GM19238 (cell line): Measurements from ENCODE around the gene TMEM184A.

Experiments
- DNase-seq: peaks from one replicate; pipeline ENCODE4 v3.0.0; 2011; ENCODE audit warnings: low spot score; ENCODE audit not compliant: insufficient read length

TMEM184A gene

DNA sequence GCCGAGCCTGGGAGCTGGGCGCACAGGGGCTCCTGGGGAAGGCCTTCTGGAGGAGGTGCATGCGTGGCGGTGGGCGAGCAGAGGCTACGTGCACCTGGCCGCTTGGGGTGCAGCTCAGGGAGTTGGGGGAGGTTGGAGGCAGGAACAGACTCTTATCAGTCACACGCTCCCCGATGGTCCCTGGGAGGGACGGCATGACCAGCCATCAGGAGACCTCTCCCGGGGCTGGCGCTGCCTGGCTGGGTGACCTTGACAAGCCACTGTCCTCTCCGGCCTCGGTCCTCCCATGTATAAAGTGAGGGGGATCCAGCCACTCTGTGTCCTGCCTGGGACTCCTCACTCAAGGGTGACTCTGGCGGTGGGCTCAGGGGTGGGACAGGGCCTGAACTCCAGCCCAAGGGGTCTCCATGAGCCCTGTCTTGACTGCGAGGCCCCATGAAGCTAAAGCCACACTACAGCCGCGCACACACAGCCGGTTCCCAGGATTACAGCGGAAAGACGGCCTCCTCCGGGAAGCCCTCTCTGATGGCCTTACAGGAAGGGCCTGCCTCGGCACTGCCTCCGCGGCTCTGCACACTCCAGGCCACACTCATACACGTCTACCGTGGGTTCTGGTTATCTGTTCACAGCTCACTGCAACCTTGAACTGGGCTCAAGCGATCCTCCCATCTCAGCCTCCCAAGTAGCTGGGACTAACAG, 2.3 kb downstream of the TMEM184A start:
- no peak for DNase-seq

DNA sequence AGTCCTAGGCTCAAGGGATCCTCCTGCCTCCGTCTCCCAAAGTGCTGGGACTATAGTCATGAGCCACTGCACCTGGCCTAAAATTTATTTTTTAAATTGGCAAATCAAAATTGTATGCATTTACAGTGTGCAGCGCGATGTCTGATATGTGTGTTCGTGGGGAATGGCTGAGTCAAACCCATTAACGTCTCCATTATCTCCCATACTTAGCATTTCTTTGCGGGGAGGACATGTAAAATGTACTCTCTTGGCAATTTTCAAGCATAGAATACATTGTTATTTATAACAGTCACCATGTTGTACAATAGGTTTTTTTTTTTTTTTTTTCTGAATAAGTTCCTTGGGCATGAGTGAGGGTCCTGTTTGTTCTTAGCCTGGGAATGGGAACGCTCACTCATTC, 3.8 kb downstream of the TMEM184A start:
- no peak for DNase-seq

- DNase-seq = no peak
Measured at GRCh38 chr7:1550846-1551155, 5.2 kb downstream of the TMEM184A start.

- no peak for DNase-seq
Measured at GRCh38 chr7:1550005-1550845, 5.8 kb downstream of the TMEM184A start.

- no peak for DNase-seq
Measured at GRCh38 chr7:1549357-1550004, 6.5 kb downstream of the TMEM184A start.

DNA sequence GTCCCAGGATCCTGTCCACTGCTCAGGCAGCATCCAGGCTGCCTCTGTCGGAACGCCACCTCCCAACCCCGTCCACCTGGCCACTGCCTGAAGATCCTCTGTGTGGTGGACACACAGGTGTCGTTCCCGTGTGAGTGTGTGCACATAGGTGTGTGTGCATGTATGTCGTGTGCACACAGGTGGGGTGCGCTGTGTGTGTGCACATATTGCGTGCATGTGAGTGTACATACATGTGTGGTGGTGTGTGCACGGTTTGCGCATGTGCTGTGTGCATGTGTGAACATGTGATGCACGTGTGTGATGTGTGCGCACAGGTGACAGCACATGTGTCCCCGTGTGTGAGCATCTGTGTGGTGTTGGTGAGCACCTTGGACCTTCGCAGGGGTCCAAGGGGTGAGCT, 7.1 kb downstream of the TMEM184A start:
- no peak for DNase-seq

DNA sequence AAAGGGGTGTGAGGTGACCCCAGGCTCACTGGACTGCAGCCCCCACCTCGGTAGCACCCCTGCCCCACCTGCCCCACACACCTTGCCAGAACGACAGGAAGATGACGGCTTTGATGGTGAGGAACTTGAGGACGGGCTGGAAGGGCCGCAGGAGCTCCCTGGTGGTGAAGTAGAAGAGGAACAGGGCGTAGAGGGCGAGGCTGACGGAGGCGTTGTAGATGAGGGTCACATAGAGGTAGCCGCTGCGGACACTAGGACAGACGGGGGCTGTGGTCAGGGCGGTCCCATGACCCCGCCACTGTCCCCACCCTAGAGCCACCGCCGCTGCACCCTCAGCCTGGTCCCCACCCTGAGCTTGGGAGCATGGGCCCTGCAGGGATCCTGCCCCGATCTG, 7.6 kb downstream of the TMEM184A start:
- no peak for DNase-seq

- DNase-seq = no peak
Measured at GRCh38 chr7:1547777-1548437, 8.1 kb downstream of the TMEM184A start.

GRCh38 chr7:1546909-1547776, 8.9 kb downstream of the TMEM184A start:
- DNase-seq = no peak

DNA sequence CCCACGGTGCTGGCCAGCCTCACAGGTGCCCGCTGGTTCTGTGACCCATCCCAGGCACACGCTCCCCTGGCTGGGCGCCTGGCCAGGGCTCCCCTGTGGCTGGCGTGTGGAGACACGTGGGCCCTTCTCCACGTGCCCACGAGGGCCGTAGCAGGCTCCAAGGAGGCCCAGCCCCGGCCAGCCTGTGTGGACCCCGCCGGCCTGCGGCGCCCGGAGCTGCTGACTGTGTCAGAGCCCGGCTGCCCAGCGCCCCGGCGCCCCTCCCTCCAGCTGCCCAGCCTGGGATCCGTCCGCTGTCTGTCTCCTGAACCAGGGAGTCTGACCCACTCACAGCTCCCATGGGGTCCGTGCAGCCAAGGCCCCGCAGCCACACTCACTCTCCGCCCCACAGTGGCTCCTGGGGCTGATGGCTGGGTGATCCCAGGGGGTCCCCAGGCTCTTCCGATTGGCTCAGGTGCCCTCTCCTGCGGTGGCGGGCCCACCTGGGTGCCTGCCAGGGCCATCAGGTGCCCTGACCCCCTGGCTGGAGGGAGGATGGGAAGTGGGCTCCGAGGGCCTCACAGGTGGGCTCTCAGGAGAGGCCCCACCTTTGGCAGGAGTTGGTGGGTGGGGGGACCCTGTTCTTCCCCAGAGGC, 9.6 kb downstream of the TMEM184A start:
- no peak for DNase-seq

- DNase-seq = no peak
Measured at GRCh38 chr7:1545417-1546246, 10.4 kb downstream of the TMEM184A start.

GRCh38 chr7:1544896-1545416, 11.0 kb downstream of the TMEM184A start:
- DNase-seq = no peak

DNA sequence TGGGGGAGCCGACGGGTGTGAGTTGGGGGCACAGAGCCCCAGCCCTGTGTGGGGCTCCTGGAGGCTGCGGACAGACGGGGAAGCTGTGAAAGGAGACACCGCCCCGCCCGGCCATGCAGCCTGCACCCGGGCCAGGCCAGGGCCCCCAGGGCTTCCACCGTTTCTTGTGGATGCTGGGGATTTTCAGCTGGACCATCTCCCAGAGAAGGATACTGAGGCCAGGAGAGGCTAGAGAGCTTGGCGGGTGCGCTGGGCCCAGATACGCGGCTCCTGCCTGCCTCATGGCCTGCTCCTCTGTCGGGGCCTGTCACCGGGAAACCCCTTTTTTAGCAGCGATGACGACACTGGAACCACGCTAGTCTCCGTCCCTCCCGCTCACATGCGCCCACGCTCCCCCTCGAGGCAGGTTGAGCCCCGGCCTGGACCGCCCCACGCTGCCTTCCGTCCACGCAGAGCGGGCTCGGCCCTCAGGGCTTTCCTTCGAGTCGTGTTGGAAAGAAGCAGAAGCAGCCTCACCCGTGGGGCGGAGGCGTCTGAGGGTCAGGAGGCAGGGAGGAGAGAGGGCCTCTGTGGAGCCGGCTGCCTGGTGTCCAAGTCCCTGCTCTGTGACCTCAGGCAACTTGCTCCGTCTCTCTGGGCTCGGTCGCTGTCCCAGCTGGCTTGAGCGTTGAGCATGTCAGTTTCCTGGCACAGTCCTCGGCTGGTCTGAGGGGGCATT, 11.7 kb downstream of the TMEM184A start:
- no peak for DNase-seq

DNA sequence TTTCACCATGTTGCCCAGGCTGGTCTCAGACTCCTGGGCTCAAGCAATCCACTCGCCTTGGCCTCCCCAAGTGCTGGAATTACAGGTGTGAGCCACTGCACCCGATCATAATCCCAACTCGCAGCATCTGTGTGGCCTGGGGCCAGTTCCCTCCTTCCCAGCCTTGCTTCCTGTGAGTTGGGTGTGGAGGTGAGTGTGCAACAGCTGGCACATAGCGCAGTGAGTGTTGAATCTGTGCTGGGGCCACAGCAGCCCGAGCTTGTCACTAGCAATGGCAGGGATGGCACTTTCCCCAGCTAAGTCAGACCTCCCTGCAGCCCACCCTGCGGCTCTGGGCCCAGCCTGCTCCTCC, 12.2 kb downstream of the TMEM184A start:
- DNase-seq = no peak

DNA sequence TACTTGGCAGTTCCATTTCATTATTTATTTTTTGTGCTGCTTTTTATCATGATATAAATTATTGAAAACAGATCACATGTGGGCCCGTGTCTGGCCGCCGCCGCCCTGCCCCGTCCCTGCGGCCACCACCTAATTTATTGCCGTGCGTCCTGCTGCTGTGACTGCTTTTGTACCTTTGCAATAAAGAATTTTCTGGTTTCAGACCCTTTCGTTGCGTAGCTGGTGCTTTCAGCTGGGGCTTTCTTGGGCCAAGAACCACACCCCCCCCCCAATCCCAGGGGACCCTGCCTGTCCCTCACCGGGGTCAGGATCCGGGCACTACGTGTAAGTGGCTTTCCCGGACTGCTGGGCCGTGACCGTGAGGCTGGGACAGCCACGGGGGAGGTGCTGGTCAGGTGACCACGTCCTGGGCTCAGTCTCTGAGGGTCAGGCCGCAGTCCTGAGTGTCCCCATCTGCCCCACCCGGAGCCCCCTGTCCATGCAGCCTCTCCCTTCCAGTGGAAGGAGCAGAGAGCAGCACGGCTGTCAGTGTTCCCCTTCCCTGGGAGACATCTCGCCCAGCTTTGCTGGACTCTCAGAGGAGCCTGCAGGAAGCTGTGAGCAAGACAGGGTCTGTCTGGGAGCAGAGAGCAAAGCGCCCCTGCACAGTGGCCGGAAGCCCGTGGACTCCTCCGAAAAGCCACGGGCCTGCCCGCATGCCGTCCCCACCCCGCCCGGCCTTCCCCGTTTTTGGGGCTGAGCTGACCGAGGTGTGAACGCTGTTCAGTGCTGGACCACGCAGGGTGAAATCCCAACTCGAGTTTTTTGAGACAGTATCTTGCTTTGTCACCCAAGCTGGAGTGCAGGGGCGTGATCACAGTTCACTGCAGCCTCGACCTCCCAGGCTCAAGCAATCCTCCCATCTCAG, 12.9 kb downstream of the TMEM184A start:
- DNase-seq = no peak

- DNase-seq = no peak
Measured at GRCh38 chr7:1542329-1542728, 13.7 kb downstream of the TMEM184A start.

- DNase-seq = no peak
Measured at GRCh38 chr7:1541431-1542162, 14.4 kb downstream of the TMEM184A start.
